HCT116 (cell line): Measurements from ENCODE around the gene SLC27A2.

Experiments used
- JUND ChIP-seq: IDR thresholded peaks from 2 replicates; pipeline ENCODE4 v1.6.1; 2012
- POLR2A ChIP-seq: IDR thresholded peaks from 2 replicates; pipeline ENCODE4 v1.7.0; 2011; ENCODE audit warnings: borderline replicate concordance; ENCODE audit not compliant: insufficient read depth, insufficient read length; ENCODE audit errors: extremely low read depth
- POLR2AphosphoS5 ChIP-seq: IDR thresholded peaks from 2 replicates; pipeline ENCODE4 v1.6.1; 2011; ENCODE audit warnings: mild to moderate bottlenecking, low read depth, low read length, moderate library complexity
- SRF ChIP-seq: IDR thresholded peaks from 2 replicates; pipeline ENCODE4 v1.6.1; 2012; ENCODE audit warnings: low read depth
- TF ChIP-seq, protein P1 (sequence below), 3 experiments: fragments of 200-600 bp in 1 of 3; sonication (generic) in 1 of 3; IDR thresholded peaks in 2 of 3; conservative IDR thresholded peaks in 1 of 3; 2 replicates each; pipeline ENCODE4 v1.5.1; 2012 to 2017; ENCODE audit warnings: low read depth in 2 of 3, low read length in 2 of 3, antibody characterized with exemption in 1 of 3, borderline replicate concordance in 1 of 3, control low read depth in 1 of 3, mild to moderate bottlenecking in 1 of 3, mixed read lengths in 1 of 3, mixed run types in 1 of 3, moderate library complexity in 1 of 3; ENCODE audit not compliant: insufficient read depth in 1 of 3
- TF ChIP-seq, protein P2 (sequence below): IDR thresholded peaks from 2 replicates; pipeline ENCODE4 v1.6.1; 2012
- TF ChIP-seq, protein P3 (sequence below): IDR thresholded peaks from 2 replicates; pipeline ENCODE4 v1.6.1; 2012

DNA sequence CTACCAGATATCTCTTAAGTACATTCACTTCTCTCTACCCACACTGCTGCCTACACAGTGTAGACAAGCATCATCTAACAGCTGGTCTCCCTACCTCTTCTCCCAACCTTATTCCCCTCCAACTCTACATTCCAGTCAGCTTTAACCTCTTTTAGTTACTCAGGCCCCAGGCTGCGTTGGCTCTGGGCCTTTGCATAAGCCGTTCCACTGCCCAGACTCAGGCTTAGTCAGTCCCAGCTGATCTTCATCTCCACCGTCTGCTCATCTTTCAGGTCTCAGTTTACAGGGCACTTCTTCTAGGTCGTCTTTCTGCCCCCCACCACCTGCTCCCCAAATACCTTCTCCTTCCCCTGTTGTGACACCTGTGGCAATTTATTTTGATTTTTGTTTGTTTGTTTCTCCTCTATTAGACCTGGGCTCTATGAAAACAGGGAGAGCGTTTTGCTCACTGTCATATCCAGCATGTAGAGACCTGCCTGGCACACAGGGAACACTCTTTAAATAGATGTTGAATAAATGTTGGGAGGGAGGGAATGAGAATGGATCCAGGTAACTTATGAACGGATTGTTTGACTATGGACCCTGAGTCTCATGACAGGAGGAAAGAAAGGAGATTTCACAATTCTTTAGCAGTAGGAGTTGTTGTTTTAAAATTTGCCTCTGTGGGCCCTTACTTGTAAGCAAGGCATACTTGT is 11.1 kb downstream of the SLC27A2 start:
- TF ChIP-seq, protein P1, sequence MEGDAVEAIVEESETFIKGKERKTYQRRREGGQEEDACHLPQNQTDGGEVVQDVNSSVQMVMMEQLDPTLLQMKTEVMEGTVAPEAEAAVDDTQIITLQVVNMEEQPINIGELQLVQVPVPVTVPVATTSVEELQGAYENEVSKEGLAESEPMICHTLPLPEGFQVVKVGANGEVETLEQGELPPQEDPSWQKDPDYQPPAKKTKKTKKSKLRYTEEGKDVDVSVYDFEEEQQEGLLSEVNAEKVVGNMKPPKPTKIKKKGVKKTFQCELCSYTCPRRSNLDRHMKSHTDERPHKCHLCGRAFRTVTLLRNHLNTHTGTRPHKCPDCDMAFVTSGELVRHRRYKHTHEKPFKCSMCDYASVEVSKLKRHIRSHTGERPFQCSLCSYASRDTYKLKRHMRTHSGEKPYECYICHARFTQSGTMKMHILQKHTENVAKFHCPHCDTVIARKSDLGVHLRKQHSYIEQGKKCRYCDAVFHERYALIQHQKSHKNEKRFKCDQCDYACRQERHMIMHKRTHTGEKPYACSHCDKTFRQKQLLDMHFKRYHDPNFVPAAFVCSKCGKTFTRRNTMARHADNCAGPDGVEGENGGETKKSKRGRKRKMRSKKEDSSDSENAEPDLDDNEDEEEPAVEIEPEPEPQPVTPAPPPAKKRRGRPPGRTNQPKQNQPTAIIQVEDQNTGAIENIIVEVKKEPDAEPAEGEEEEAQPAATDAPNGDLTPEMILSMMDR (IDR thresholded peaks at IDR 0.05 in 2 of 3, conservative IDR thresholded peaks at IDR 0.05 in 1 of 3; ENCODE audit: borderline replicate concordance in 1 of 3, insufficient read depth in 1 of 3, low read depth in 2 of 3, low read length in 2 of 3): no peak
- TF ChIP-seq, protein P2, sequence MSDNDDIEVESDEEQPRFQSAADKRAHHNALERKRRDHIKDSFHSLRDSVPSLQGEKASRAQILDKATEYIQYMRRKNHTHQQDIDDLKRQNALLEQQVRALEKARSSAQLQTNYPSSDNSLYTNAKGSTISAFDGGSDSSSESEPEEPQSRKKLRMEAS: no peak
- TF ChIP-seq JUND: no peak
- TF ChIP-seq SRF: no peak
- TF ChIP-seq POLR2AphosphoS5: no peak
- TF ChIP-seq POLR2A: no peak
- TF ChIP-seq, protein P3, sequence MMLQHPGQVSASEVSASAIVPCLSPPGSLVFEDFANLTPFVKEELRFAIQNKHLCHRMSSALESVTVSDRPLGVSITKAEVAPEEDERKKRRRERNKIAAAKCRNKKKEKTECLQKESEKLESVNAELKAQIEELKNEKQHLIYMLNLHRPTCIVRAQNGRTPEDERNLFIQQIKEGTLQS: no peak
